Smooth muscle cell (in vitro differentiated cells): ENCODE results near the gene DLG3. TPM values are rescaled to one million over a fixed set of nuclear protein-coding genes. Genes with fewer than 3 reads are reported as not detected.

Experiments used
- DNase-seq: peaks from one replicate; lab custom pipeline; 2025; ENCODE audit not compliant: unreplicated experiment; lab: John Stamatoyannopoulos, UW
- H2AFZ ChIP-seq: fragments of 200-600 bp; sonication (generic); 2 replicates; pipeline ENCODE4 v1.6.0; 2016; ENCODE audit warnings: antibody characterized with exemption, low read depth, mild to moderate bottlenecking
- H3F3A ChIP-seq: fragments of 200-600 bp; sonication (generic); 2 replicates; pipeline ENCODE4 v1.6.0; 2017; ENCODE audit warnings: antibody characterized with exemption, low read depth
- H3K27ac ChIP-seq: fragments of 200-600 bp; sonication (generic); 2 replicates; pipeline ENCODE4 v1.5.1; 2016; ENCODE audit warnings: low read depth, mild to moderate bottlenecking
- H3K27me3 ChIP-seq: fragments of 200-600 bp; sonication (generic); 2 replicates; pipeline ENCODE4 v1.6.1; 2016; ENCODE audit warnings: low read depth, mild to moderate bottlenecking
- H3K36me3 ChIP-seq: fragments of 200-600 bp; sonication (generic); 2 replicates; pipeline ENCODE4 v1.5.1; 2016; ENCODE audit warnings: low read depth
- H3K4me1 ChIP-seq: fragments of 200-600 bp; sonication (generic); 2 replicates; pipeline ENCODE4 v1.5.1; 2016; ENCODE audit warnings: low read depth
- H3K4me2 ChIP-seq: fragments of 200-600 bp; sonication (generic); 2 replicates; pipeline ENCODE4 v1.6.0; 2016; ENCODE audit warnings: mild to moderate bottlenecking
- H3K4me3 ChIP-seq: fragments of 200-600 bp; sonication (generic); 2 replicates; pipeline ENCODE4 v1.5.1; 2016; ENCODE audit warnings: mild to moderate bottlenecking
- H3K79me2 ChIP-seq: fragments of 200-600 bp; sonication (generic); 2 replicates; pipeline ENCODE4 v1.6.0; 2016; ENCODE audit warnings: low read depth, mild to moderate bottlenecking
- H3K9ac ChIP-seq: fragments of 200-600 bp; sonication (generic); 2 replicates; pipeline ENCODE4 v1.6.0; 2016; ENCODE audit warnings: low read depth
- H3K9me3 ChIP-seq: fragments of 200-600 bp; sonication (generic); replicated peaks from 2 replicates; pipeline ENCODE4 v1.5.1; 2016; ENCODE audit warnings: low read depth
- H4K20me1 ChIP-seq: fragments of 200-600 bp; sonication (generic); 2 replicates; pipeline ENCODE4 v1.6.0; 2016; ENCODE audit warnings: low read depth
- CTCF ChIP-seq: fragments of 200-600 bp; sonication (generic); IDR thresholded peaks from 2 replicates; pipeline ENCODE4 v1.5.1; 2017; ENCODE audit warnings: borderline replicate concordance, mild to moderate bottlenecking, antibody characterized with exemption; ENCODE audit not compliant: insufficient read depth, poor library complexity, severe bottlenecking
- WGBS: methylation state at CpG from one replicate; pipeline ENCODE4 v1.1.7; 2016; ENCODE audit warnings: low lambda C conversion rate; 5-methylcytosine and 5-hydroxymethylcytosine counted together
- polyA plus RNA-seq: library from polyadenylated mRNA; unstranded; fragments of >200 nt; fragmentation: Nextera tagmentation; extraction: Ambion mirVana; gene quantifications from 2 replicates; pipeline ENCODE4 v1.2.1, GENCODE V29; 2016
- total RNA-seq: library from RNA; depleted of rRNA; stranded (reverse); fragments of >200 nt; gene quantifications from 2 replicates; pipeline ENCODE4 v1.2.3, GENCODE V29; 2014

The DLG3 gene
- total and polyA plus RNA-seq, 2 experiments from 2014 or later = 14.5 to 39.6 TPM

DNA sequence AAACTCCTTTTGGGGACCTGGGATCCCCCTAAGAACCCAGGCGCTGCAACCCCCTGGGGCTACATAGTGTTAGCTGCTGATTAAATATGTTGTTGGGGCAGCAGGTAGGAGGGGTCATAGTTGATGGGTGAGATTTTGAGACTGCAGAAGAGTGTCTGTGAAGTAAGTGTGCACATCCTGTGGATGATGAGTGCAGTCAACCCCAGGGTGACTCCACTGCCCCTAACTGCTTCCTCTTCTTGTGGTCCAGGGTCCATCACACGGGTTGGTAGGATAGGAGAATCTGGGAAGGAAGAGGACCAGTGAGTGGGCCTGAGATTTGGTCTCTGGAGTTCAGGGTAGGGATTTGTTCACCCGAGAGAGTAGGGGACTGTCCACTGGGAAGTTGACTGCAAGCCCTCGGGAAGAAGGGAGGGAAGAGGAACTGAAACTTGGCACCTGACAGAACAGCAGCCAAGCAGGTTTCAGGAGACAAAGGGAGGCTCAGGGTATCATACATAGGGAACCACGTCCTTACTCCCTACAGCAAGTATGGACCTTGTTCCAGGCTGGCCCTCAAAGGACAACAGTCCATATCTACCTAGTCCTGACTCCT is 8.5 kb downstream of the DLG3 start:
- no peak overlapping the region for H3K27ac ChIP-seq
- no peak overlapping the region for H3K9ac ChIP-seq
- no peaks in the 10 kb centered on the region for H3K27me3 ChIP-seq
- no peak overlapping the region for H2AFZ ChIP-seq
- H3K4me2 ChIP-seq = peak overlapping the region; percentile 83
- no peaks in the 10 kb centered on the region for H3F3A ChIP-seq
- no peak for TF ChIP-seq CTCF
- no peak for DNase-seq
- no peaks in the 10 kb centered on the region for H4K20me1 ChIP-seq
- no peaks in the 10 kb centered on the region for H3K4me1 ChIP-seq
- no peaks in the 10 kb centered on the region for H3K79me2 ChIP-seq
- WGBS = 64% methylated on average over 5 of the region's 5 CpGs
- no peaks in the 10 kb centered on the region for H3K9me3 ChIP-seq
- H3K4me3 ChIP-seq = peak overlapping the region; percentile 56
- no peaks in the 10 kb centered on the region for H3K36me3 ChIP-seq

DNA sequence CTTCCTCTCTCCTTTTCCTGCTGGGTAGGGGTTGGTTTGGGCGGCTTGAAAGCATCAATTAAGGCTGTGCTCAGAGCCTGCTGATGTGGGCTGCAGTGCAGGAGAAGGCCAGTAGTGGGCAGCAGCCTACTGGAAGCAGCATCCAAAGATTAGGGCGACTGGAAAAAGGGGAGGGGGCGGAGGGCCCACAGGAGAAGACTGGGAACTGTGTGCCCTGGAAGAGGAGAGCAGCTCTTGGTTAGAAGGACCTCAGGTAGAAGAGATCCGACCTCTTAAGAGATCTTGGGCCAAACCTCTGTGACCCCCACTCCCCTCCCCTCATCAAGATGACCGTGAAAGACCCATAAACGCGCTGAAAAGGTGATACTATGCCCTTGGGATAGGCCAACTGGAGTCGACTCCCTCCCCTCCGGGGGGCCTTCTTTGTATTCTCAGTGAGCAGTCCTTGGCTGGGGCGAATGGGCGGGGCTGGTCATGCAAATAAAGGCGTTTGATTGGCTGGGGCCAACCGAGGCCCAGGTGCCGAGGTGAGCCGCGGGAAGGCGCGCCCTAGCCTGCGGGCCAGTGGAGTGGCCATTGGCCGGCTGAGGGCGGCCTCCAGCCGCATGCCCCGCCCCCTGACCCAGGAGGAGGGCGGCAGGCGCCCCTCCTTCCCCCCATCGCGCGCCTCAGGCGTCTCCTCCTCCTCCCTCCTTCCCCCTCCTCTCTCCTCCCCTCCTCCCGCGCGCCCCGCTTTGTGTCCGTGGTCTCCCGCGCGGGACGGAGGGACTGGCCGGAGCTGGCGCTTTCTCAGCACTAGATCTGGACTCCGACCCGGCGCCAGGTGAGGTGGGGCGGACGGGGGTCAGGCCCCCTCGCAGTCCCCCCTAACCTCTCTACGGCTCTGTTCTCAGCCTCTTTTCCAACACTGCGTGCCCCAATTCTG is 10.1 kb downstream of the DLG3 start:
- TF ChIP-seq CTCF = peak; percentile 62
- Histone ChIP-seq H3K4me2 (peak overlapping the region; percentile 89), H3K27me3 (no peaks in the 10 kb centered on the region), H3K9me3 (no peaks in the 10 kb centered on the region), H3K36me3 (no peaks in the 10 kb centered on the region), H3K4me3 (peak overlapping the region; percentile 67), H3K9ac (peak overlapping the region; percentile 73), H3K79me2 (no peaks in the 10 kb centered on the region), H3K27ac (no peak overlapping the region), H3K4me1 (no peaks in the 10 kb centered on the region), H3F3A (no peaks in the 10 kb centered on the region), H2AFZ (peak overlapping the region; percentile 66), H4K20me1 (no peaks in the 10 kb centered on the region)
- WGBS = 42% methylated on average over 21 of the region's 48 CpGs
- peak; percentile 52 for DNase-seq

GRCh38 chrX:70455366-70456202 is 10.9 kb downstream of the DLG3 start:
- no peak for DNase-seq
- peak overlapping the region; percentile 67 for H3K4me3 ChIP-seq
- no peaks in the 10 kb centered on the region for H4K20me1 ChIP-seq
- no peaks in the 10 kb centered on the region for H3K79me2 ChIP-seq
- no peaks in the 10 kb centered on the region for H3F3A ChIP-seq
- H2AFZ ChIP-seq = peak overlapping the region; percentile 66
- no peak for TF ChIP-seq CTCF
- H3K27me3 ChIP-seq = no peaks in the 10 kb centered on the region
- no peaks in the 10 kb centered on the region for H3K4me1 ChIP-seq
- H3K36me3 ChIP-seq = no peaks in the 10 kb centered on the region
- peak overlapping the region; percentile 73 for H3K9ac ChIP-seq
- no peak overlapping the region for H3K27ac ChIP-seq
- H3K9me3 ChIP-seq = no peaks in the 10 kb centered on the region
- whole genome bisulfite sequencing = 41% methylated on average over 28 of the region's 32 CpGs
- H3K4me2 ChIP-seq = peak overlapping the region; percentile 89
